Activated CD4-positive, alpha-beta T cell treated with anti-CD3 and anti-CD28 coated beads, Interleukin-2, amount 50 U/mL, for 4 hours (primary cell): ENCODE results near the gene KIFC3.
"Not testable (repeated sequence)": the region's sequence is repeated elsewhere in the genome, so short reads cannot be mapped to it uniquely, and the experiment has no call there.

Experiments used
- DNase-seq, 2 experiments: peaks; one replicate each; pipeline ENCODE4 v3.0.0-alpha.2; 2020

Gene KIFC3

DNA sequence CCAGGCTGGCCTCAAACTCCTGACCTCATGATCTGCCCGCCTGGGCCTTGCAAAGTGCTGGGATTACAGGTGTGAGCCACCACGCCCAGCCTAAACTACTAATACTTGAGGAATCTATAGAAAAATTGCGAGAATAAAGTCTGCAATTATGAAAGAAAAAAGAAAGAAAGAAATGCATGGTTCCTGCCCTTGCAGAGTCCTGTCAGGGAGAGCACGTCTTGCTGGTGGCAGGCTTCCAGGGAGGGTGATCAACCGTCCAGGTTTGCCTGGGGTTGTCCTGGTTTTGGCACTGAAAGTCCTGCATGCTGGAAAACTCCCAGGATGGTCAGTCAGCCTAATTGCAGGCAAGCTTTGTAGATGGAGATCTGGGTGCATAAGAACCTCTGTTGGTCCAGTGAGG is 21.5 kb upstream of the KIFC3 start:
- no peak for DNase-seq

DNA sequence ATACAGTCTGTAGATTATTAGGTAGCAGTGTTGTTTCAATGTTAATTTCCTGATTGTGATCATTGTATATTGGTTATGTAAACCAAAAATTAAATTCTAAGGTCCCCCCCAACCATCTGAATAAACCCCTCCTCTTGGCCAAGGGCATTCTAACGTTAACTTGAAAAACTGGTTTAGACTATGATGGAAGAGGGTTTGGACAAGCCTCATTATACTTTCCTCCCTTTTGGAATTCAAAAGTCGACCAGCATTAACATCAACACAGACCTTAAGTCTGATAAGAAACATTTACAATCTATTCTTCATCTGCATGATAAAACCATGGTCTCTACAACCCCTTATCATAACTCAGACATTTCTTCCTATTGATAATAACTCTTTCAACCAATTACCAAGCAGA is 20.6 kb upstream of the KIFC3 start:
- DNase-seq: no peak

DNA sequence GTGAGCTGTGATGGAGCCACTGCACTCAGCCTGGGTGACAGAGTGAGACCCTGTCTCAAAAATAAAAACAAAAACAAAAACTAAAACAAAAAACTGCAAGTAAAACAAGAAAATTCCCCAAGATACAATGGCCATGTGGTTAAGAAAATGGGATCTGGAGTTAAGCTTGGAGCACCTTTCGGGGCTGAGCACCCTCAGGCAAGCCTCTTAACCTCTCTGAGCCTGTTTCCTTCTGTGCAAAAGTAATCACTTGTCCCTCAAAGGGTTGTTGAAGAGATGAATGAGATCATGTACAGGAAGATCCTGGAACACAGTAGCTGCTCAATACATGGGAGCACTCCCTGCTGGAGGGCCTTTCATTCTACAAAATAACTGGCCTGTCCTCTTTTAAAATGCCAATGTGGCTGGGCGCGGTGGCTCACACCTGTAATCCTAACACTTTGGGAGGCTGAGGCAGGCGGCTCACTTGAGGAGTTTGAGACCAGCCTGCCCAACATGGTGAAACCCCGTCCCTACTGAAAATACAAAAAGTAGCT is 19.8 kb upstream of the KIFC3 start:
- DNase-seq: no peak

DNA sequence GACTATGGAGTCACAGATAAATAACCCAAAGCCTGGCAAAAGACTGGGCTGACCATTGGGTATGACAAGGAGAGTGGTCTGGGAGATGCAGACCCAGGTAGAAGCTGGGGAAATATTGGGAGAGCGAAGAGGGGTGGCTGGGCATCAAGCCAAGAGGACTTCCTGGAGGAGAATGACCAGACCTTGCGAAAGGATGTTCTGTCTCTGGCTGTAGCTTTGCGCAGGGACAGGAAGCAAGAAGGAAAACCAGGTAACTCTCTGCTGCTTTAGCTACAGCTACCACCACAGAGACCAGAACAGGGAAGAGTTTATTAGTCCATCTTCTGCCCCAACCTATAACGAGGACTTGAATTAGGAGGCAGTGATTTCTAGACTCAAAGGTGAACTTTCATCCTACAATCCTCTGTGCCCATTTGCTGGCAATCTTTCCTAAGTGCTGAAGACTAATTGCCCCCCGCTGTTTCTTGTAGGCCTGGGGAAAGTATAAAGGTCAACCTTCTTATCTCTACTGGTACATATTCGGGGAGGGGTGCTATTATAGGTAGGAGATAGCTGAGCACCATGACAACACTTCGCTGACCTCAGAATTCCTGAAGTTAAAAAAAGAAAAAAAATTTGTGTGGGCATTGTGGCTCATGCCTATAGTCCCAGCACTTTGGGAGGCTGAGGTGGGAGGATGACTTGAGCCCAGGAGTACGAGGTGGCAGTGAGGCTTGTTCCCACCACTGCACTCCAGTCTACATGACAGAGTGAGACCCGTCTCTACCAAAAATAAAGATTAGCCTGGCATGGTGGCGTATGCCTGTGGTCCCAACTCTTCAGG is 19.1 kb upstream of the KIFC3 start:
- no peak for DNase-seq

DNA sequence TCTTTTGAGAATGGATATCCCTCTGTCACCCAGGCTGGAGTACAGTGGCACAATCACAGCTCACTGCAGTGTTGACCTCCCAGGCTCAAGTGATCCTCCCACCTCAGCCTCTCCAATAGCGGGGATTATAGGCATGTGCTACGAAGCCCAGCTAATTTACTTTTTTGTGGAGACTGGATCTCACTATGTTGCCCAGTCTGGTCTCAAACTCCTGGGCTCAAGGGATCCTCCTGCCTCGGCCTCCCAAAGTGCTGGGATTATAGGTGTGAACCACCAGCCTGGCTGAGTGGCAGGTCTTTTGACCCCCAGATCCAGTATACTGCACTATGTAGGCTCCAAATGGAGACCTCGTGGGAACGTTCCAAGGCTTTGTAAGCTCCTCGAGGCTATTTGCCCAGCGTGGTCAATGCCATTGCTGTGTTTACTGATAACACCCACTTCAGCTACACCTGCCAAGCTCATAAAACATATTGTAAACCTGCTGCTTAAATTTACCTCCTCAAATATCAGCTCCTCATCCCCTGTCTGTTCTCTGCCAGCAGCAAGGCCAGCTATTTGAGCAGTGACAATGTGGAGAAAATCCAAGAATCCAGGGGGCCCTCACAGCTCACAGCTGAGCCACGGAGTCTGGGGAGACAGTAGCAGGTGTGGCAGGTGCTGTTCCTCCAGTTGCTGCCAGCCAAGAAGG is 16.2 kb upstream of the KIFC3 start:
- no peak for DNase-seq

DNA sequence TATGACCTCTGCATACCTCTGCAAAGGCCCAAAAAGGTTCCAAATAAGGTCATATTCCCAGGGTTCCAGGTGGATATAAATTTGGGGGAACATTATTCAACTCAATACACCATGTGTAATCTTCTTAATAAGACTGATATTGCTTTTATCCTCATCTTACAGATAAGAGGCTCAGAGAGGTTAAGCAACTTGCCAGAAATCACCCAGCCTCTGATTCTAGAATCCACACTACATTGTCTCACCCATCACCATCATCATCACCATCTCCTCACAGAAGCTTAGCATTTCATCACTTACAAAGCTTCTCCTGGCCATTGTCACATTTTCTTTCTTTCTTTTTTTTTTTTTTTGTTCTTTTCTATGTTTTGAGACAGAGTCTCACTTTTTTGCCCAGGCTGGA is 15.4 kb upstream of the KIFC3 start:
- DNase-seq: no peak

DNA sequence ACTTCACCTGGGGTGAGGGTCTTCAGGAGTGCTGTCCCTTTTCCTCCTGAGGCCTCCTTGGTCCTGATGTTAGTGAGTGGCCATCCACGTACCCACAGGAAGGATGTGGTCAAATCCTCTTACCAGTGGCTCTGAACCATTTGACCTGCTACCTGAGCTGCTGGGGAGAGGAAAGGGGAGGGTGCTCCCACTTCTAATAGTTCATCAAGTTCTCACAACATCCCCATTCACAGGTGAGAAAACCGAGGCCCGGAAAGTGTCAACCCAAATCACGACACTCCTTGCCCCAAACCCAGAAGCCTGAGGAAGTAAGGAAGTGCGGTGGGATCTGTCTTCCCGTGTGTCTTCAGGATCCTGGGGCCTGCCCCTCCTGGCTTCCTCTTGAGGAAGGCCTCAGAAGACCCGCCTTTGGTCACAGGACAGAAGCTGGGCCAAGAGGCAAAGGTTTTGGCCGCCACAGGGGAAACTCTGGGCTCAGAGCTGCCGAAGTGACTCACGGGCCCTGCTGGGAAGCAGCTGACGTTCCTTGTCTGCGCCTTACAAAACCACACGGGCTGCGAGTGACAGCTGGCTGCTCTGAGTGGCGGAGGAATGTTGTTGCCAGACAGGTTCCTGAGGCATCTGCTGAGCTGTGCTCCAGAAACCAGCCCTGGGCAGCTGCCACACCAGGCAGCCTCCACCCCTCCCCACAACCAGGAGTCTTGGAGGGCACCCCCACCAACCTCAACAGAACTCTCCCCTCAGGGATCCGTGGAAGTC is 13.9 kb upstream of the KIFC3 start:
- DNase-seq: peak; percentile 31 to 39

GRCh38 chr16:57814896-57815295 is 12.6 kb upstream of the KIFC3 start:
- no peak for DNase-seq

DNA sequence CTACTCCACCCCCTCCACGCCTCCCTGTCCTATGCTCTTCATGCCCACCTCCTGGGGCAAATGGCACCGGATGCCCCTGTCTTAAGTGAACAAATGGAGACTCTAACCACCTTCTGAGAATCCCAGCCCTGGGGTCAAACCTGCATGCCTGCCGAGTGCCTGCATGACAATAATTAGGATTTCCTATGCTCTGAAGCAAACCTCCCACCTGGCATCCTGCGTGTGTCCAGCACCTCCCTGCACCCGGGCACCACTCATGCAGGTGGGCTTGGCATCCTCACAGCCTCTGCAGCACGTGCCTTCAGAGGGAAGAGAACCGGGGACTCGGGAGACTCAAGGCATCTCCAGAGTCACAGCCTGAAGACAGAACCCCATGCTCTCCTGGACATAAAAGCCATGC is 11.2 kb upstream of the KIFC3 start:
- DNase-seq: no peak

DNA sequence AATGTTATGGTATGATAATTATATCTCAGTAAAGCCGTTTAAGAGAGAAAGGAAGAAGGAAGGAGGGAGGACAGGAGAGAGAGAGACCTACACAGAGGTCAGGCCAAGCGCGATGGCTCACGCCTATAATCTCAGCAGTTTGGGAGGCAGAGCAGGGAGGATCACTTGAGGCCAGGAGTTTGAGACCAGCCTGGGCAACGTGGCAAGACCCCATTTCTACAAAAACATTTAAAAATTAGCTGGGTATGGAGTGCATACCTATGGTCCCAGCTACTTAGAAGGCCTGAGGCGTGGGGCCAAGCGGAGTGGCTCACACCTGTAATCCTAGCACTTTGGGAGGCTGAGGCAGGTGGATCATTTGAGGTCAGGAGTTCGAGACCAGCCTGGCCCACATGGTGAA is 9.0 kb upstream of the KIFC3 start:
- not testable (repeated sequence) for DNase-seq

GRCh38 chr16:57810197-57811031 is 8.1 kb upstream of the KIFC3 start:
- peak; percentile 71 to 73 for DNase-seq

GRCh38 chr16:57809276-57810196 is 7.2 kb upstream of the KIFC3 start:
- no peak for DNase-seq

- no peak for DNase-seq
Observed at GRCh38 chr16:57808589-57809228, 6.4 kb upstream of the KIFC3 start.

DNA sequence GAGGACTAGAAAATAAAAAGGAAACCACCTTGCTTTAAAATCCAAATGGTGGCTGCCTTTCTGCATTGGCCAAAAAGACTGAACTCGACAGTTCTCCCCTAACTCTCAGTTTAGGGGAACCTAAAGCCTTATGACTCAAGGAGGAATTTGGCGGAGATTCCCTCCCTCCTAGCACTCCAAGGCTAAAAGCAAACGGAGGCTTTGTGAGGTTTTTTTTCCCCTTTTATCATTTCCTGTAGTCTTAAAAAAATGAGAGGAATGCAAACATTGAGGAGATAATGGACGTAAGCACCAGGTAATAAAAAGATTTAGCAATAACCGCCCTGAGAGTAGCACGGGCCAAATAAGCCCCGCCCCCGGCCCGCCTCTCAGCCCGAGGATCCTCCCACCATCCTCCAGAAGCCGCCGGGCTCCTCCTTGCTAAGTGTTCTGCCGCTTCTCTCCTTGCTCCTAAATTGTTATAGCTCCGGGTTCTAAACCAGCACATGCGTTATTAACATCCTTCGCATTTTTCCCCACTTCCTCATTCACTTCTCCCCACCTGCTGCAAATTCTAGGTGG is 5.8 kb upstream of the KIFC3 start:
- DNase-seq: peak; percentile 40 to 58

GRCh38 chr16:57807252-57807967 is 5.1 kb upstream of the KIFC3 start:
- no peak for DNase-seq

DNA sequence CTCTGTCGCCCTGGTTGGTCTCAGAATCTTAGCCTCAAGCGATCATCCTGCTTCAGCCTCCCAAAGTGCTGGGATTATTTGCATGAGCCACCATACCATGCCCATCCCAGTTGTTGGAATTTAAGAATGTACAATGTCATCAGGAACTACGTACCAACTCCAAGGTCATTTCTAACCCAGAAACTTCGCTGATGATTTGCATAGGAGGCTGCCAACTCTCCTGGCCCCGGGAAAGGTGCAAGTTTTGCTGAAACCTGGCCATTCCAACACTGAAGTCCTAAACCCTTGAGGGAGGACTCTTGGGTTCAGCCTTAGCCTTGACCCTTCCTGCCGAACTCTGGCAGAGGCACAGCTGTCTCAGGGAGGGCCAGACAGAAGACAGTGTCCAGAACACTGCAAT is 2.9 kb upstream of the KIFC3 start:
- no peak for DNase-seq

DNA sequence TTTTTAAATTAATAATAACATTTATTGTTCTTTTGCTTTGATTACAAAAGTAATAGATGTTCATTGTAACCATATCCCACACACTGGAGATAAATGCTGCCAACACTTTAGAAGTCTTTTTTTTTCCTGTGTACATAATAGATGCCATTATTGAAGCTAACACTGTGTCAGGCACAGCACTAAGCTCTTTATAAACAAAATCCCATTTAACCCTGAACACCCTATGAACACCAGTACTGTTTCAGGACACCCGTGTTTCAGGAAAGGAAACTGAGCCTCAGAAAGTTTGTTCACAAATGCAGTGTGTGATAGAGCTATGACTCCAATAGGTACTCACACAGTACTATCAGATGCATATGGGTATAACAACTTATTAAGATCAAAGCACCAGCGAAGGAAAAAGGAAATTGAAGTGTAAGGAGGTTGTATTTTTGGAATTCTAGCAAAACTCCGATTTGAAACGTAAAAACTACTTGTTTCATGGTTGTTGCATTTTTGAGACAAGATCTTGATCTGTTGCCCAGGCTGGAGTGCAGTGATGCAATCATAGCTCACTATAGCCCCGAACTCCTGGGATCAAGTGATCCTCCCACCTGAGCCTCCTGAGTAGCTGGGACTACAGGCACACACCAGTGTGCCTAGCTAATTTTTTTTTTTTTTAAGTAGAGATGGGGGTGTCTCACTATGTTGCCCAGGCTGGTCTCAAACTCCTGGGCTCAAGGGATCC is 2.0 kb upstream of the KIFC3 start:
- DNase-seq: no peak

GRCh38 chr16:57803134-57803990 is 1.1 kb upstream of the KIFC3 start:
- DNase-seq: no peak
